ENCODE data around the gene CCR8. TPM values are rescaled to one million over a fixed set of nuclear protein-coding genes. Genes with fewer than 3 reads are reported as not detected.

CCR8 gene
- total and polyA plus RNA-seq, 2 experiments from 2014 or later = not detected

DNA sequence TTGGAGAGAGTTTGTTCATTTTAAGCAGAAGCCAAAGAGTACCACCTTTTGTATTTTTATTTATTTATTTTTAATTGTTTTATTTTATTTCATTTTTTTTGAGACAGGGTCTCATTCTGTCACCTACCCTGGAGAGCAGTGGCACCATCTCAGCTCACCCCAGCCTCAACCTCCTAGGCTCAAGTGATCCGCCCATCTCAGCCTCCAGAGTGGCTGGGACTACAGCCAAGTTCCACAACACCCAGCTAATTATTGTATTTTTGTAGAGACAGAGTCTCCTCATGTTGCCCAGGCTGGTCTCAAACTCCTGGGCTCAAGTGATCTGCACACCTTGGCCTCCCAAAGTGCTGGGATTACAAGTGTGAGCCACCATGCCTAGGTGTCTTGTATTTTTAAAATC is 9.6 kb downstream of the CCR8 start:
- Histone ChIP-seq H2AFZ (no peak overlapping the region), H3K27ac (no peak overlapping the region), H4K20me1 (ENCODE audit: insufficient read depth, poor library complexity, severe bottlenecking) (no peaks in the 10 kb centered on the region), H3K4me3 (no peak overlapping the region), H3K4me2 (no peak overlapping the region), H3K36me3 (replicated peaks; ENCODE audit: insufficient read depth, low read depth) (no peaks in the 10 kb centered on the region), H3K4me1 (ENCODE audit: insufficient read depth) (no peaks in the 10 kb centered on the region), H3K9me3 (ENCODE audit: low read depth) (no peaks in the 10 kb centered on the region), H3K27me3 (no peaks in the 10 kb centered on the region), H3K79me2 (no peaks in the 10 kb centered on the region), H3K9me2 (replicated peaks; ENCODE audit: insufficient read depth) (no peaks in the 10 kb centered on the region)
- TF ChIP-seq EZH2phosphoT487 (IDR thresholded peaks at IDR 0.05; ENCODE audit: low read depth, severe bottlenecking, unreplicated experiment) (no peak), EZH2 (IDR thresholded peaks at IDR 0.05; ENCODE audit: borderline replicate concordance) (no peak)
- TF ChIP-seq, protein P1, sequence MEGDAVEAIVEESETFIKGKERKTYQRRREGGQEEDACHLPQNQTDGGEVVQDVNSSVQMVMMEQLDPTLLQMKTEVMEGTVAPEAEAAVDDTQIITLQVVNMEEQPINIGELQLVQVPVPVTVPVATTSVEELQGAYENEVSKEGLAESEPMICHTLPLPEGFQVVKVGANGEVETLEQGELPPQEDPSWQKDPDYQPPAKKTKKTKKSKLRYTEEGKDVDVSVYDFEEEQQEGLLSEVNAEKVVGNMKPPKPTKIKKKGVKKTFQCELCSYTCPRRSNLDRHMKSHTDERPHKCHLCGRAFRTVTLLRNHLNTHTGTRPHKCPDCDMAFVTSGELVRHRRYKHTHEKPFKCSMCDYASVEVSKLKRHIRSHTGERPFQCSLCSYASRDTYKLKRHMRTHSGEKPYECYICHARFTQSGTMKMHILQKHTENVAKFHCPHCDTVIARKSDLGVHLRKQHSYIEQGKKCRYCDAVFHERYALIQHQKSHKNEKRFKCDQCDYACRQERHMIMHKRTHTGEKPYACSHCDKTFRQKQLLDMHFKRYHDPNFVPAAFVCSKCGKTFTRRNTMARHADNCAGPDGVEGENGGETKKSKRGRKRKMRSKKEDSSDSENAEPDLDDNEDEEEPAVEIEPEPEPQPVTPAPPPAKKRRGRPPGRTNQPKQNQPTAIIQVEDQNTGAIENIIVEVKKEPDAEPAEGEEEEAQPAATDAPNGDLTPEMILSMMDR (IDR thresholded peaks at IDR 0.05; ENCODE audit: poor library complexity) = no peak
- DNase-seq (ENCODE audit: low spot score) = no peak
- 88% methylated on average over 1 of the region's 1 CpG for WGBS (ENCODE audit: low lambda C conversion rate, missing lambda C conversion rate)

- TF ChIP-seq, protein P1 (IDR thresholded peaks at IDR 0.05; ENCODE audit: poor library complexity) = no peak
- TF ChIP-seq EZH2 (IDR thresholded peaks at IDR 0.05; ENCODE audit: borderline replicate concordance) (no peak), EZH2phosphoT487 (IDR thresholded peaks at IDR 0.05; ENCODE audit: low read depth, severe bottlenecking, unreplicated experiment) (no peak)
- no peak overlapping the region for H3K27ac ChIP-seq
- no peaks in the 10 kb centered on the region for H3K27me3 ChIP-seq
- no peaks in the 10 kb centered on the region for H3K36me3 ChIP-seq (replicated peaks; ENCODE audit: insufficient read depth, low read depth)
- 78% methylated on average over 1 of the region's 1 CpG for WGBS (ENCODE audit: low lambda C conversion rate, missing lambda C conversion rate)
- no peaks in the 10 kb centered on the region for H3K79me2 ChIP-seq
- no peaks in the 10 kb centered on the region for H3K4me1 ChIP-seq (ENCODE audit: insufficient read depth)
- H3K4me2 ChIP-seq = no peak overlapping the region
- no peak overlapping the region for H3K4me3 ChIP-seq
- no peak overlapping the region for H2AFZ ChIP-seq
- no peaks in the 10 kb centered on the region for H4K20me1 ChIP-seq (ENCODE audit: insufficient read depth, poor library complexity, severe bottlenecking)
- peak; percentile 13 for DNase-seq (ENCODE audit: low spot score)
- no peaks in the 10 kb centered on the region for H3K9me3 ChIP-seq (ENCODE audit: low read depth)
- H3K9me2 ChIP-seq (replicated peaks; ENCODE audit: insufficient read depth) = no peaks in the 10 kb centered on the region
Observed at GRCh38 chr3:39343076-39343717, 13.7 kb downstream of the CCR8 start.

- Histone ChIP-seq H3K9me3 (ENCODE audit: low read depth) (no peaks in the 10 kb centered on the region), H3K79me2 (no peaks in the 10 kb centered on the region), H3K4me3 (no peak overlapping the region), H3K27ac (no peak overlapping the region), H3K4me2 (no peak overlapping the region), H3K36me3 (replicated peaks; ENCODE audit: insufficient read depth, low read depth) (no peaks in the 10 kb centered on the region), H3K9me2 (replicated peaks; ENCODE audit: insufficient read depth) (no peaks in the 10 kb centered on the region), H3K27me3 (no peaks in the 10 kb centered on the region), H2AFZ (no peak overlapping the region), H3K4me1 (ENCODE audit: insufficient read depth) (no peaks in the 10 kb centered on the region), H4K20me1 (ENCODE audit: insufficient read depth, poor library complexity, severe bottlenecking) (no peaks in the 10 kb centered on the region)
- no peak for DNase-seq (ENCODE audit: low spot score)
- TF ChIP-seq EZH2 (IDR thresholded peaks at IDR 0.05; ENCODE audit: borderline replicate concordance) = no peak
Observed at GRCh38 chr3:39343760-39344159, 14.3 kb downstream of the CCR8 start.

GRCh38 chr3:39344746-39345344 is 15.3 kb downstream of the CCR8 start:
- no peaks in the 10 kb centered on the region for H4K20me1 ChIP-seq (ENCODE audit: insufficient read depth, poor library complexity, severe bottlenecking)
- no peaks in the 10 kb centered on the region for H3K9me2 ChIP-seq (replicated peaks; ENCODE audit: insufficient read depth)
- H3K4me3 ChIP-seq = no peak overlapping the region
- no peak for DNase-seq (ENCODE audit: low spot score)
- no peak overlapping the region for H3K4me2 ChIP-seq
- no peaks in the 10 kb centered on the region for H3K27me3 ChIP-seq
- TF ChIP-seq EZH2 (IDR thresholded peaks at IDR 0.05; ENCODE audit: borderline replicate concordance) = no peak
- no peak for TF ChIP-seq EZH2phosphoT487 (IDR thresholded peaks at IDR 0.05; ENCODE audit: low read depth, severe bottlenecking, unreplicated experiment)
- TF ChIP-seq, protein P1 (IDR thresholded peaks at IDR 0.05; ENCODE audit: poor library complexity) = no peak
- no peaks in the 10 kb centered on the region for H3K79me2 ChIP-seq
- H2AFZ ChIP-seq = no peak overlapping the region
- H3K36me3 ChIP-seq (replicated peaks; ENCODE audit: insufficient read depth, low read depth) = no peaks in the 10 kb centered on the region
- H3K9me3 ChIP-seq (ENCODE audit: low read depth) = no peaks in the 10 kb centered on the region
- no peak overlapping the region for H3K27ac ChIP-seq
- H3K4me1 ChIP-seq (ENCODE audit: insufficient read depth) = no peaks in the 10 kb centered on the region
